ENCODE data around the gene SLC12A3.

Gene SLC12A3

DNA sequence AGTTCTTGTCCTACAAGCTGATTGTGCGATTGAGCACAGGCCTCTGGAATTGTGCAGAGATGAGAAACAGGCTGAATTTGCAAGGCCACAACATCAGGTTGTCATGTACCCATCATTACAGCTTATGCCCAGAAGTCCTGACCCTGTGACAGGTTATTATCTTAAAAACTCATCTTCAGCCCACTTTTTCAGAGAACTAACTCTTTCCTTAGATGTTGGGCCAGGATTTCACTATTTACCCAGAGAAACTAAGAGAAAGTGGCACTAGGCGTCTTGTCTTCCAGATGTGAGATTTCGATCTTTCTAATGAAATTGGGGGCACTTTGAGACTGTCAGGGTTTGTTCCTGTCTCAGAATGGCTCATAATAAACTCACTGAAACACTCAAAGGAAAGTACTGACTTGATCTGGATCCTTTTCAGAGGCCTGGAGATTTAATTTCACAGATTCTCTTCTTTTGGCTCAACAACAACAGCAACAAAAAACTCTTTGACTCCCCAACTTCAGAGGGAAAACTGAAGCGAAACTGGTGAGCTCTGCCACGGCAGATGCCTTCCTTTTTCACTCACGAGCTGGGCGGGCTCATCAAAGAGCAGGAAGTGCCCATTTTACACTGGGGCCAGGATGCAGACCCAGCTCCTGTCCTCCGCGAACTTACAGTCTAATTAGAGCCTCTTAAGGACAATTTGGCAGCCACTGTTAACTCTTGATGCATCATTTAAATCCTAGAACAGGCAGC is 17.7 kb upstream of the SLC12A3 start:
- in situ Hi-C loops (cut with MboI; ENCODE audit: low sequenced_read_pairs), result no loop called here

DNA sequence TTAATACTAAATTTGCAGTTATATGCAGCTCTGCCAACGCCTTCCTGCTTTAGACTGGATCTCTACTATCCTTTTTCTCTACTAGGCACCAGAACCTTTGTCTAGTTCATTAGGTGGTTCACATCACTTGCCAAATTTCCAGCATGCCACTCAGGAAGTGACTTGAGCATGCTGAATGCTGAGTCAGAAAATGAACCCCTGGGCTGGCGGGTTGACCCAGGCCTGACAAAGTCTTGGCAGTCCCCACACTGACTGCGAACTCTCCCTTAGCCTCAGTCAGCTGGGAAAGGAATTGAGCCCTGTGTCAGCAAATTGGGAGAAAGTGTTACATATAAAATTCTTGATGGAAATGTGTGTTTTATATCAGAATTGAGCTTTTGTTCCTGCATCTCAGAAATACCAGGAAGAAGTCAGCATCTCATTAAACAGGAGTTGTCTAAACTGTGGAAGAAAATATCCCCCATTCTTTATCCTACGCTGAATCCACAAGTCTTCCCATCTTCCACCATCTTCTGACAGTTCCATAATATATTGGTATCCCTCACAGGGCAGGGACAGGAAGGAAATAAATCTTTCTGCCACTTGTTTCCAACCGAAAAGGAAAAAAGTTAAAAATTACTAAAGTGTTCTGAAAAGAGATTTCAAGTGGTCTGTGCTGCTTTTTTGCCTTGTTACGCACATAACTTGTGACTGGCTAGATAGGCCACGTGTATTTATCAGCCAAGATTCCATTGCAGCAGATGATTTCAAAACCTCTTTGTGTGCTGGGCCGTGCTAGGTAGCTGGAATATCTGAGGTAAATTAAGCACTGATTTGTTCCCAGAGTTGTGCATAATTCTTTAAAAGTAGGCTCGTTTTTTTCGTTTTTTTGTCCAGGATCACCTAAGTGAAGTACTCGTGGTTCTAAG is 16.7 kb upstream of the SLC12A3 start:
- in situ Hi-C loops (cut with MboI; ENCODE audit: low sequenced_read_pairs), result no loop called here

DNA sequence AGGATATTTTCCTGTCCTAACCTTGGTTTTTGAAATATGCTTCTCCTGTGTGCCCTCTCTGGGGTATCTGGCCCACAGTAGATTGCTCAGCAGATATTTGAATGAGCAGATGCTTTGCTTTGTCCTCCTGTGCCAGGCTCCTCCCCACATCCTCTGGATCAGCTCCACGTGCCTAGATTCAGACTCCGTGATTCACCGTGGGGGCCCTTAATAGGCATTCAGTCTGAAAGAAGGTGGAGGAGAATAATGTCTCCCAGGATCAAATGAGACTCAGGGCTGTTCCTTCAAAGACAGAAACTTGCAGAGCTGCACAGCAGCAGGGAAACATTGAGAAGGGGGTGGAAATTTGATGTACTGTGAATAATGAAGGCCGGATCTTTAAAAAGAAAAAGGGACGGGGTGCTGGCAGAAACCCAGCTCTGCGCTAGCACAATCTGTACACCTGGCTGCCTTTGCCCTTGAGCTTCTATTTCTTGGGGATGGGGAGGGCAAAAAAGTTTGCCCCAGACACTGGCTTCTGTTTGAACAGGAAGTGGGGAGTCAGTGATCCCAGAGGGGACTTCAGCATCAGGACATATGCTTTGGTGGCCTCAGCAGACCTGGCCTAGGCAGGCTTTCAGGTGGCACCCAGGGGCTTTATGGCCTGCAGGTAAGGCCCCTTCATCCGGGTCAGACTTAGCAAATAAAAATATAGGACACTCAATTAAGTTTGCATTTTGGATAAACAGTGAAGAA is 15.9 kb upstream of the SLC12A3 start:
- in situ Hi-C loops (cut with MboI; ENCODE audit: low sequenced_read_pairs), result no loop called here

DNA sequence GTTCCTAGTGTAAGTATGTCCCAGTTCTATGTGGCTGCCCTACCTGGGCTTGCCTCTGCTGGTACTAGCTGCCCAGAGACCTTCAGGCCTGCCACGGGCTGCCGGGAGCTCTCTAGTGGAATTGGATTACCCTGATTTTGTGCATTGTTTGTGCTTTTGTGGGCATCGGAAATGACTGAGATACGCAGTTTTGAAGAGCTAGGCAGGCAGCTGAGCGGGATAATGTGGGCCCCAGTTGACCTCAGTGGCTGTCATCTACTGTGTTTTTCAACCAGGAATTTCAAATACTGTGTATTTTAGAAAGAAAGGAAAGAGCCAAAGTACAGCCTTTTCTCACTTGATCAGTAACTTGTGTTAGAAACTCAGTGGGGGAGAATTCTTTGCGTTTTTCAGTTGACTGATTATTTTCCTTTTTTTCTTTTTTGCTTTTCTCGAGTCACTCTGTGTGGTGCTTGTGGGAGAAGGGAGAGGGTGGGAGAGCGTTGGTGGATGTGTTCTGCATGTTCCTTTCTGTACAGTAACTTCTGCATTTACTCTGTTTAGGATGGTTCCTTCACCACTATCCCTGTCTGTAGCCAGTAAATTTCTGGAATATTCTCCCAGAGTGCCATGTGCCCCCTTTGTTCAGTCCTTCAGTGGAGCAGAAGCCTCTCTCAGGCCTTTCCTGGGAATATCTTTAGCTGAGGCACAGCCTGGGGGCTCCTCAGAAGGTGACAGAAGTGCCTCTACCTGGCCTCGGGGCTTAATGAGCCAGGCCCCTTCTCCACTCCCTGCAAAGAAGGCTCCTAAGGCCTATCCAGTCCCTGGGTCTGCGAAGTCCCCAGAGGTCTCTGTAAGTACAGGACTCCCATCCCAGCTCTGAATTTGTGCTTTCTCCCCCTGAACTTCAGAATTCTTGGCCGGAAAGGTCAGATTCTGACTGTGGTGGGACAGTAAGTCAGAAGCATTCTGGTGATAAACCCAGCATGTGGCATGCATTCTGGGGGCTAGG is 15.0 kb upstream of the SLC12A3 start:
- in situ Hi-C loops (cut with MboI; ENCODE audit: low sequenced_read_pairs), result no loop called here

DNA sequence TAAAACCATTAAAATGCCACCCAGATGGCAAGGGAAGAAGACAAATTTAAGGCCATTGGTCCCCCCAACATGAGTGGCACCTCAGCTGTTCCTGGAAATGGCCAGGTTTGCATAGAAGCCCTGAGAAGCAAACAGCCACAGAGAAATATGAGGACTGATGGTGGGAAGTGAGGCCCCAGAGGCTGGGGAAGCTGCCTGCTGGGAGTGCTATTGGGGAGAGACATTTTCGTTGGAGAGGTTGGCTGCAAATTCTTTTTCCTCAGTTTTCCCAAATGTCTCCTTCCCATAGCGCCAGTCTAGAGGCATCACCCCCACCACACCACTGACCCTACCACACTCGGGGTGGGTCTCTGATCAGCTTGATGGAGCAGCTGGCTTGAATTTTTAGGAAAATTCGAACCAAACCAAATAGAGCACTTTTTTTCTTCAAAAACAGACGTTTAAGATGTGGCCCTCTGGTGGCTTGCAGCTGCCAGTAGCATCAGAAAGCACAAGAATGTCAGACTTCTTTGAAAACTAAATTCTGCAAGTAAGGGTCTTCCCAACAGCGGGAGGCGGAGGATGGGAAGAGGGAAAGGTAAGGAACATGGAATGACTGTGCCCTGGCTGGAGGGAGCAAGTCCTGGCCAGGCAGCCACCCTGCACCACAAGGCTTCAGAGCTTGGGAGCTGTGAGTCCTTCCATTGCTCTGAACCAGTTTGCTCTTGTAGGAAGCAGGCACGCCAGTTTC is 13.2 kb upstream of the SLC12A3 start:
- in situ Hi-C loops (cut with MboI; ENCODE audit: low sequenced_read_pairs), result no loop called here

DNA sequence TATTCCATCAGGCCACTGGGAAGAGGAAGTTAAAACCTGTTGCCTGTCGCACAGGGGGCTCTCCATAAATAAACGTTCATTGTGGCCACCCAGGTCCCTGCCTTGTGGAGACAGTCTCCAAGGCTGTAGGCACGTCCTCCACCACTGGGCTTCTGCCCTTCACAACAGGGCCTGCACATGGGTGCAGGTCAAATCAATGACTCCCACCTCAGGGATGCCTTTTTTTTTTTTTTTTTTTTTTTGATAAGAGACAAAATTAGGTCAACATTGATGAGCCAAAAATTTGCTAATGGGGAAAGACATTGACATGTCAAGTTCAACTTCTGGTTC is 12.6 kb upstream of the SLC12A3 start:
- in situ Hi-C loops (cut with MboI; ENCODE audit: low sequenced_read_pairs), result no loop called here

DNA sequence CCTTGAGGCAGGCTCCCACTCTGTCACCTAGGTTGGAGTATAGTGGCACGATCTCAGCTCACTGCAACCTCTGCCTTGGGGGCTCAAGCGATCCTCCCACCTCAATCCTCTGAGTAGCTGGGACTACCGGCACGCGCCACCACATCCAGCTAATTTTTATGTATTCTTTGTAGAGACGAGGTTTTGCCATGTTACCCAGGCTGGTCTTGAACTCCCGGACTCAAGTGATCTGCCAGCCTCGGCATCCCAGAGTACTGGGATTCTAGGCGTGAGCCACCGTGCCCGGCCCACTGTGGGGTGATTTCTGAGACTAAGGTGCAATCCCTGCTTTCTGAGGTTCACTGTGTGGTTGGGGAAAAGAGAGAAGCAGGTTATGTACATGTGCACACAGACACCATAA is 12.0 kb upstream of the SLC12A3 start:
- in situ Hi-C loops (cut with MboI; ENCODE audit: low sequenced_read_pairs), result no loop called here

DNA sequence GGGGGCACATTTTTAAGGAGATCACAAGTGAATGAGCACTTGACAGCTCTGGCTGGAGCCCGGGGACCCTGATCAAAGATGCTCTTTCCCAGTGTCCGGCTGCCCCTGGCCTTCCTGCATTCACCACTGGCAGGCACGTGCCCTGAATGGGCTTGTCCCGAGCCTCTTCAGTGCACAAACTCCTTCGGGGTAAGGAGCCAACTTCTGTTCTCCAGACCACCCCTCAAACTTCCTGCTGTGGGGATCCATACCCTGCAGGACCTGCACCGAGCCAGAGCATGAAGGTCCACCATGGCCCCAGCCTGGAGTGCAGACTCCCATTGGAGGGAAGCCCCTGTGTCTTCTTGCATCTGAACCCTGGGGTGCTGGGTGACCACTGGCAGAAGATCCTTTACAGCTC is 9.8 kb upstream of the SLC12A3 start:
- in situ Hi-C loops (cut with MboI; ENCODE audit: low sequenced_read_pairs), result no loop called here

DNA sequence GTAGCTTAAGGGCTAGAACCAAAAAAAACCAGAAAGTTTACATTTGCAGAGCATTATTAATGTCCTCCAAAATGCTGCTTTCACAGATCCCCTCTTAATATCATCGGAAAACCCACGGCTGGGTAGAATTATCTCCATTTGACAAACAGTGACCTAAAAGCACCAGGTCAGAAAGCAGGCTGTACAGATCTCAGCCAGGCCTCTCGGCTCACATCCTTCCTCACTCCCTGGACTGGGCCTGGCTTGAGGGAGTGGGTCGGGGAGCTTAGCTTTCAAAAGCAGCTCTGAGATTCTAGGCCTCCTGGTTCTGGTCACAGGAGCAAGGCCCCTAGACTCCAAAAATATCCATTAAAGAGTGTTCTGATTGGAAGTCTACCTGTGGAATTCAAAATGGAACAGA is 9.1 kb upstream of the SLC12A3 start:
- in situ Hi-C loops (cut with MboI; ENCODE audit: low sequenced_read_pairs), result no loop called here

DNA sequence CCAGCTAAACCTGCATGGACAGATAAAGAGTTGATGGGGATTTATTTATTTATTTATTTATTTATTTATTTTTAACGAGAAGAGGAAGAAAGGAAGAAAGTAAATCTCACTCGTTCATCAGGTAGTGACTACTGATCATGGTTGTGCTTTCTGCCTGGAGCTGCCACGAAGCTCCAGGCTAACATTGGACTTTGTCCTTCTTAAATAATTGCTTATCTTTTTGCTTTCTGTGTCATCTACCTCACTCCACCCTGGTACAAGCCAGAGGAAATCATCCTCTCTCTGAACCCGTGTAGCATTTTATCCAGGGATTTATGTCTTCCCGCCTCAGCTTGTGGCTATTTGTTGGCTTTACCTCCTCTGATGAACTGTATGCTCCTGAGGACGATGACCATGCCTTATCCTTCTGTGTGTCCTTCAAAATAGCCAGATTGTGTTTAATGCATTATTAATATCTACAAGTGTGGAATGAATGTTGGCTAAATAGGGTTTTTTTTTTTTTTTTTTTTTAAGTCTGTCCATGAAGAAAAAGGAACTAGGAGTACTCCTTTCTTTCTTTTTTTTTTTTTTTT is 8.0 kb upstream of the SLC12A3 start:
- in situ Hi-C loops (cut with MboI; ENCODE audit: low sequenced_read_pairs), result no loop called here

DNA sequence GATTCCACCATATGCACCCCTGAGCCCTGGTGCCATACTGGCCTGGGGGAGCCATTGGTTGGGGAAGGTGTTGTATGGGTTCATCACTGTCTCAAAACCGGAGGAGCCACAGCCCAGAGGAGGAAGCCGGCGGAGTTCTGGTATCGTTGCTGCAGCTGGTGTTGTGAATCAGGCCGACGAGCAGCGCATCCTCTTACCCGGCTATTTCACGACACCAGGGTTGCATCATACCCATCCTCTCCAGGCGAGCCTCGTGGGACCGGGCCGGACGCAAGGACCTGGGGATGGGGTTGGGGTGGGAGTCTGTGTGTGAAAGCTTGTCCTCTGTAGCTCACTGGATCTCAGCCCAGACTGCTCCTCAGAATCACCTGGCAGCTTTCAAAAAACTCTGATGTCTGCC is 6.6 kb upstream of the SLC12A3 start:
- in situ Hi-C loops (cut with MboI; ENCODE audit: low sequenced_read_pairs), result no loop called here

DNA sequence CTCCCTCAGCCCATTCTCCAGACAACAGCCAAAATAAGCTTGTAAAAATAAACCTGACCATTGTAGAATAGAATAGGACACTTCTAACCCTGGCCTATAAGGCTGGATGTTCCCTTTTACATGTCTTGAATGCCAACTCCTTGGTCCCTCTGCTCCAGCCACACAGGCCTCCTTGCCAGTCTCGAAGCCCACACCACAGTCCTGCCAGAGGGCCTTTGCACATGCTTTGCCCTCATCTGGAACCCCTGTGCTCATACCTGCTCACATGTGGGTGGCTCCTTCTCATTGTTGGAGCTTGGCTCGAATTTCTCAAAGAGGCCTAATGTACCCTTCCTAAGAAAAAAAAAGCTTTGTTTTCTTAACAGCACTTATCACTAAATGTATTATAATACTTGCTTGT is 5.4 kb upstream of the SLC12A3 start:
- in situ Hi-C loops (cut with MboI; ENCODE audit: low sequenced_read_pairs), result loop anchor here (10.0 kb wide), 1 partner anchor 85 kb away; no protein-coding TSS in a partner anchor

DNA sequence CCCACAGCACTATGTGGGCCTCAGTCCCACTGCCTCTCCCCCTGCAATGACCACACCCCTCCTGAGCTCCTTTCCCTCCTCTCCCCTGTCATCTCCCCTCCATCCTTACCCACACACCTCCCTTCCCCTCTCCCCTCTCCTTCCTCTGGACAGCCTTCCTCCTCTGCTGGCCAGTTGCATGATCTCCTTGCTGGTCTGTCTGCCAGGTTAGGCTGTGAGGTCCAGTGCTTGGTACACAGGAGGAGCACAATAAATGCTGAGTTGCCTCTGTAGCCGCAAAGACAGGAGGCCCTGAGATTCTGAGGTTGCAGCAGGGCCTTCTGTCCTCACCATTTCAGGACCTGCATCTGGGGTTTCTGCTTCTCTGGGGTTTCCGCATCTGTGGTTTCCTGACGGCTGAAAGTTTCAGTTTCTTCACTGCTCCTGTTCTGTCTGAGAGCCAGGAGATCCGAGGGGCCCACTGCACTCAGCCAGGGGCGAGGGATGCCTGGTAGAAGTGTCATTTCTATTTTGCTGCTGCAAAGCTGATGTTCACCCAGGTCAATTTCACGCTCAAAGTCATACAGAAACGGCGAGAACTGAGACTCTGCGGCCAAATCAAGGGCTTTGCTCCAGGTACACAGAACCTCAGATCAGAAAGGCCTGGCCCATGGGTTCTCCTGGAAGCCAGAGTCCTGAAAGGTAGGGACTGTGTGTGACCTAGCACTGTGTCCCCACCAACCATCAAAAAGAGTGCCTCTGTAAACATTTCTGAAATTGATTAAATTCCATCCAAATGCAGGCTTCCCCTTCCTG is 4.6 kb upstream of the SLC12A3 start:
- in situ Hi-C loops (cut with MboI; ENCODE audit: low sequenced_read_pairs), result loop anchor here (10.0 kb wide), 1 partner anchor 84 kb away; no protein-coding TSS in a partner anchor

DNA sequence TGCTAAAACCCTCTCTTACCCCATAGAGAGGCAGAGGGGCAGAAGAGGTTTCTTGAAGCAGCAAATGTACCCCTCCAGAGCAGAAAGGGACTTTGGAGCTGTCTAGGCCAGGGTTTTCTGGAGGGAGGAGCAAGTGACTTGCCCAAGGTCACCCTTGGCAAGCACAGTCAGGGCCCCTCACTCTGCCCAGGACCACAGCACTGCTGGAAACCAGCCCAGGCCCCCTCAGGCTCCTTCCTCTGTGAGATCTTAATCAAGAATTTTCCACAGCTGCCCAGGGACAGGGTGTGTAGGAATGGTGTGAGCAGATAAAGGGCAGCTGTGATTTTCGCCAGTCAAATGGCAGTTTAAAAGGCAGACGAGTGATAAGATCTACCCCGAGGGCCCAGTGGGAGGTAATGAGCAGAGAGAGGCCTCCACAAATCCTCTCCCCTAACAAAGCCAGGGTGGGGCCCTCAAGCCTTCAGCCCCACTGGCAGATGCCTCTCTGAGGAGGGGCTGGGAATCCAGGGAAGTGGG is 3.9 kb upstream of the SLC12A3 start:
- in situ Hi-C loops (cut with MboI; ENCODE audit: low sequenced_read_pairs), result loop anchor here (10.0 kb wide), 1 partner anchor 84 kb away; no protein-coding TSS in a partner anchor

DNA sequence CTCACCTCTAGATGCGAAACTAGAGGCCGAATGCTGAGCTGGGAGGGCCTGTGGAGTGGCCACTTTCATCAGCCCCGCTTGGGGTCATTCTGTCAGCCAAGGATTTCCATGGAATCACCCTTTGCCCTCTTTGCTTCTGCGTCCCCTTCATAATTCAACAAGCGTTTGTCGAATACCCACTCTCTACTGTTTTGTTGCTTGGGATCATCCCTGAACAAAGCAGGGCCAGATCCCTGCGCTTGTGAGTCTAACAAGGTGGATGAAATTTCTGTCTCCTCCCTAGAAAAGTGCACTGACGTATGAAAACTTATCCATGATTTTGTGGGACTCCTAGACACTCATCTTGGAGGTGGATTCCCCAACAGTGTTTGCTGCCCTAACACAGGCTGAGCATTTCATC is 3.3 kb upstream of the SLC12A3 start:
- in situ Hi-C loops (cut with MboI; ENCODE audit: low sequenced_read_pairs), result loop anchor here (10.0 kb wide), 1 partner anchor 83 kb away; no protein-coding TSS in a partner anchor

DNA sequence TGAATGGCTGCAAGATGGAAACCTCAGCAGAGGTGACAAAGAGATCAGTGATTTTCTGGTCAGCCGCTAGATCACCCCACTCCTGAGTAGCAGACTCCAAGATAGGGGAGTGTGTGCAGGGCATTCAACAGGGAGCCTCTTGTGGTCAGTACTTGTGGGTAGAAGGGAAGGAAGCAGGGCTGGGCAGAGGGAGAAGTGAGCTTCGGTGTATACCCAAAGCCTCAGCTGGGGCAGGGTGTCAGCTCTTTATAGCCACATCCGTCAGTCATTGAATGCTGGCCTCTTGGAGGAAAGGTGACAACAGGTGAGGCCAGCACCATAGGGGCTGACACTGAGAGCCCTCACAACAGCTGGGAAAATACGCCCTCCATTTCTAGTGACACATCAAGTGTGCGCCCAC is 2.2 kb upstream of the SLC12A3 start:
- in situ Hi-C loops (cut with MboI; ENCODE audit: low sequenced_read_pairs), result loop anchor here (10.0 kb wide), 1 partner anchor 82 kb away; no protein-coding TSS in a partner anchor

DNA sequence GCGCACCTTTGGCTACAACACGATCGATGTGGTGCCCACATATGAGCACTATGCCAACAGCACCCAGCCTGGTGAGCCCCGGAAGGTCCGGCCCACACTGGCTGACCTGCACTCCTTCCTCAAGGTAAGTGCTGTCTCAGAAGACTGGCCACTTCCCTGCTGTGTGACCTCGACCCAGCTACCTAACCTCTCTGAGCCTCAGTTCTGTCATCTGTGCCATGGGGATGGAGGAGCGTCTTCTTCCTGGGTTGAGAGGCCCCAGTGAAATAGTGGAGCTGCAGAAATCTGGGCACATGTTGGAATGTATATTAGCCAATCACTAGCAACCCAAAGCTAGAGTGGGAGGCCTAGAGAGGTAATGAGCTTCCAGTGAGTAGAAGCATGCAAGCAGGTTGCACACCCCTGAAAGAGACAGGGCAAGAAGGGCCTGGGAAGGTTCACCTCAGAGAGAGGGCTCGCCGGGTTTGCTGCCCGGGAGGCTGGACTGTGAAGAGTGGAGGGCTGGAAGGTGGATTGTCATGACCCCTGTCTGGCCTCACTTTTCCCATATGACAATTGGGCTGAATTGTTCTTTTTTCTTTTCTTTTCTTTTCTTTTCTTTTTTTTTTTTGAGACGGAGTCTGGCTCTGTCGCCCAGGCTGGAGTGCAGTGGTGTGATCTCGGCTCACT is 521 bp downstream of the SLC12A3 start:
- in situ Hi-C loops (cut with MboI; ENCODE audit: low sequenced_read_pairs), result loop anchor here (10.0 kb wide), 1 partner anchor 79 kb away; no protein-coding TSS in a partner anchor

Data from HL-60/S4 treated with retinoic acid at 250 ng/mL for 4 days and 3 days (cell line).